Body of pancreas (tissue), 4 donors: ENCODE measurements around the gene ACER1.
"Not testable (repeated sequence)": the region's sequence is repeated elsewhere in the genome, so short reads cannot be mapped to it uniquely, and the experiment has no call there.

Experiments used
- CTCF ChIP-seq, 7 experiments: fragments of 450-650 bp in 4 of 7; fragments of 200-600 bp in 3 of 7; sonication (generic) in 3 of 7; IDR thresholded peaks; one replicate each; pipeline ENCODE4 v1.5.1; 2016 to 2019; ENCODE audit warnings: antibody characterized with exemption in 7 of 7
- POLR2A ChIP-seq, 3 donors: fragments of 450-650 bp; IDR thresholded peaks; one replicate each; pipeline ENCODE4 v1.6.1; 2016; ENCODE audit warnings: antibody characterized with exemption in 3 of 3, mild to moderate bottlenecking in 2 of 3

GRCh38 chr19:6315646-6316045 is 17.8 kb downstream of the ACER1 start:
- TF ChIP-seq CTCF, POLR2A (IDR thresholded peaks at IDR 0.05): not testable (repeated sequence)
